GM21723 (cell line): ENCODE results near the gene DDR1.

Source experiments
- ATAC-seq: cut with Tn5 transposase; IDR thresholded peaks from one replicate; pipeline ENCODE4 v1.9.1; 2021; ENCODE audit warnings: mild to moderate bottlenecking, moderate library complexity; ENCODE audit not compliant: unreplicated experiment

Gene DDR1

DNA sequence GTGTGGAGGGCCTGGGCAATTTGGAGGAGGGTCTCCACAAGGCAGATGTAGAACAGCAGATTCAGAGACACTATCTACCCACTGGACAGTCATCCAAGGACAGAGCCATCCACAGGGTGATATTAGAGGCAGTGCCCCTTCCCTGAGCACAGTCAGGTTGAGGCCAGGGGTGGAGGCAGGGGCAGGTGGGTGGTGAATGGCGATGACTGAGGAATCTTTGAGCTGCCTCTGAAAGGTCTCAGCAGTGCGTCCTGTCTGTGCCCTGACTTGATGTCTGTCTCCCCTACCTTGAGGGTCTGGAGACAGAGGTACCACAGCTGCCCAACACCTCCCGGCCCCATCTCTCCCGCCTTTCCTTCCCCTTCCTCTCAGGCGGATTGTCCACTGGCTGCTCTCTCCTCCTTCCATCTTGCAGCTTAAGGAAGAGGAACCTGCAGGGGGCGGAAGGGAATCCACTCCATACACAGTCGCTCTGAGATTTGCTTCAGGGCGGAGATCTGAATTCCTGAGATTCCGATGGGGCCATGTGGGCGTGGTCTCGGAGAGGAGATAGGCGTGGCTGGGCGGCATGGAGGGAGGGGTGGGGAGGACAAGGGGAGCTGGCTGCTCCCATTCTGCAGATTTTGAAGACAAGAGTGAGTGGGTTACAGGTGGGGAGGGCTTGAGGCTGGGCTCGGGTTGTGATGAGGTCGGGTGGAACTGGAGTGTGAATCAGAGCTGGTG is 58.2 kb downstream of the DDR1 start:
- no peak for ATAC-seq

DNA sequence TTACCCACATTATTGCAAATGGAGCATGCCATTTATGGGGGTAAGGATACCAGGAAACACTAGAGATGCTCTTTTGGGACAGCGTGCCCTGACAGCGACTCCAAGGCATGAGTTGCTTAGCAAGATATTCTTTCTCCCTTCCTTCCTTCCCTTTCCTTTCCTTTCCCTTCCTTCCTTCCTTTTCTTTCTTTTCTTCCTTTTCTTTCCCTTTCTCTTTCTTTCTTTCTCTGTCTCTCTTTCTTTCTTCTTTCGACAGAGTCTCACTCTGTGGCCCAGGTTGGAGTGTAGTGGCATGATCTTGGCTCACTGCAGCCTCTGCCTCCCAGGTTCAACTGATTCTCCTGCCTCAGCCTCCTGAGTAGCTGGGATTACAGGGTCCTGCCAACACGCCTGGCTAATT is 59.7 kb downstream of the DDR1 start:
- ATAC-seq: no peak

DNA sequence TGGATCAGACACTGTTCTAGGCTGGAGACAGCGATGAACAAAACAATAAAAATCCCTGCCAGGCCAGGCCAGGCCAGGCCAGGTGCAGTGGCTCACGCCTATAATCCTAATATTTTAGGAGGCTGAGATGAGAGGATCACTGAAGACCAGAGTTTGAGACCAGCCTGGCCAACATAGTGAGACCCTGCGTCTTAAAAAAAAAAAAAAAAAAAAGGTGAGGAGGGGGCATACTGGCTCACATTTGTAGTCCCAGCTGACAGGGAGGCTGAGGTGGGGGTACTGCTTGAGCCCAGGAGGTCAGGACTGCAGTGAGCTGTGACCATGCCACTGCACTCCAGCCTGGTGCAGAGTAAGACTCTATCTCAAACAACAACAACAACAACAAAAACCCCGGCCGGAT is 61.0 kb downstream of the DDR1 start:
- no peak for ATAC-seq

DNA sequence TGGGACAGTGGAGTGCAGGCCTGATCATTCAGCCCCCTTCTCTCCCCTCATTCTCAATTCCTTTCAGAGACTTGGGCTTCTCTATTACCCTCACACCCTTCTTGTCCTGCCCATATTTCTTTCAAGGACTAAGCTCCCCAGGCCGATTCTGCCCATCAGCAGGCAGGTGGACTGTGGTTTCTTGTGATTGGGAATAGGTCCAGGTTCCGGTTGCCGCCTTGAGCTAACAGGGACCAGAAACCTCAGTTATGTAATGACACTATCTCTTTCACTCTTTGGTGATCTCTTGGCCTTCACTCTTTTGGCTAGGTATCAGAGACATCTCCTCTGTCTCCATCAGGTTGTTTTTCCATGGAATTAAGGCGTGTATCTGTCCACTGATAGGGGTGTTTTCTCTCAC is 62.9 kb downstream of the DDR1 start:
- ATAC-seq: no peak

DNA sequence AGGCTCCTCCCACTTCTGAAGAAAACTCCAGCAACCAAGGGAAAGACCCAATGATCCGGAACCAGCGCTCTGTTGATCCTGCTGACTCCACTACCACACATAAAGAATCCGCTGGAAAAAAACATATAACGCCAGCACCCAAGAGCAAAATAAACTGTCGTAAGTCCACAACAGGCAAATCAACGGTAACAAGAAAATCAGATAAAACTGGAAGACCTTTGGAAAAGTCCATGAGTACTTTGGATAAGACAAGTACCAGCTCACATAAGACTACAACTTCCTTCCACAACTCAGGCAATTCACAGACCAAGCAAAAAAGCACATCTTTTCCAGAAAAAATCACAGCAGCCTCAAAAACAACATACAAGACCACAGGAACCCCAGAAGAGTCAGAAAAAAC is 64.5 kb downstream of the DDR1 start:
- ATAC-seq: no peak
